Skeletal muscle cell (primary cell): Measurements from ENCODE around the gene OPA1.
"Not testable (repeated sequence)": the region's sequence is repeated elsewhere in the genome, so short reads cannot be mapped to it uniquely, and the experiment has no call there.

Experiments
- DNase-seq: peaks from one replicate; pipeline ENCODE4 v3.0.0-alpha.2; 2010; ENCODE audit warnings: low read depth
- H3K4me3 ChIP-seq: 2 replicates; pipeline ENCODE4 v1.5.1; 2011; ENCODE audit warnings: low read depth, mild to moderate bottlenecking, control low read depth, low read length, moderate library complexity

The OPA1 gene

GRCh38 chr3:193585530-193585929, 7.5 kb upstream of the OPA1 start:
- H3K4me3 ChIP-seq: no peak overlapping the region
- no peak for DNase-seq

GRCh38 chr3:193586526-193586925, 6.5 kb upstream of the OPA1 start:
- H3K4me3 ChIP-seq: no peak overlapping the region
- no peak for DNase-seq

GRCh38 chr3:193589129-193589528, 3.9 kb upstream of the OPA1 start:
- no peak overlapping the region for H3K4me3 ChIP-seq
- DNase-seq: no peak

GRCh38 chr3:193589616-193590015, 3.4 kb upstream of the OPA1 start:
- DNase-seq: no peak
- H3K4me3 ChIP-seq: no peak overlapping the region

- peak; percentile 20 for DNase-seq
- no peak overlapping the region for H3K4me3 ChIP-seq
These were observed 2.7 kb upstream of the OPA1 start for GRCh38 chr3:193590088-193590856.

GRCh38 chr3:193593668-193594030, 641 bp downstream of the OPA1 start:
- no peak for DNase-seq

GRCh38 chr3:193594946-193595689, 2.1 kb downstream of the OPA1 start:
- no peak overlapping the region for H3K4me3 ChIP-seq
- DNase-seq: no peak

More at GRCh38 chr3:193593668-193594030, 641 bp downstream of the OPA1 start:
- peak overlapping the region; percentile 83 for H3K4me3 ChIP-seq

- no peak overlapping the region for H3K4me3 ChIP-seq
- DNase-seq: no peak
These were observed 3.0 kb downstream of the OPA1 start for GRCh38 chr3:193595939-193596487.

- no peak overlapping the region for H3K4me3 ChIP-seq
- DNase-seq: no peak
These were observed 5.2 kb downstream of the OPA1 start for GRCh38 chr3:193598202-193598601.

- H3K4me3 ChIP-seq: no peak overlapping the region
- DNase-seq: no peak
These were observed 6.4 kb downstream of the OPA1 start for GRCh38 chr3:193599393-193599792.

GRCh38 chr3:193605876-193606275, 12.9 kb downstream of the OPA1 start:
- no peak for DNase-seq
- no peak overlapping the region for H3K4me3 ChIP-seq

- DNase-seq, H3K4me3 ChIP-seq: not testable (repeated sequence)
These were observed 13.9 kb downstream of the OPA1 start for GRCh38 chr3:193606892-193607291.

- DNase-seq, H3K4me3 ChIP-seq: not testable (repeated sequence)
These were observed 17.5 kb downstream of the OPA1 start for GRCh38 chr3:193610516-193610915.

GRCh38 chr3:193614430-193614829, 21.4 kb downstream of the OPA1 start:
- no peak overlapping the region for H3K4me3 ChIP-seq
- no peak for DNase-seq

GRCh38 chr3:193617628-193618027, 24.6 kb downstream of the OPA1 start:
- no peak overlapping the region for H3K4me3 ChIP-seq
- DNase-seq: no peak

- H3K4me3 ChIP-seq: no peak overlapping the region
- DNase-seq: no peak
These were observed 27.0 kb downstream of the OPA1 start for GRCh38 chr3:193620057-193620456.

GRCh38 chr3:193620650-193621049, 27.6 kb downstream of the OPA1 start:
- H3K4me3 ChIP-seq: no peak overlapping the region
- no peak for DNase-seq

- H3K4me3 ChIP-seq: no peak overlapping the region
These were observed 28.1 kb downstream of the OPA1 start for GRCh38 chr3:193621127-193621526.

GRCh38 chr3:193630005-193630404, 37.0 kb downstream of the OPA1 start:
- H3K4me3 ChIP-seq: no peak overlapping the region
- no peak for DNase-seq

More at GRCh38 chr3:193621127-193621526, 28.1 kb downstream of the OPA1 start:
- no peak for DNase-seq

- no peak overlapping the region for H3K4me3 ChIP-seq
- peak; percentile 32 for DNase-seq
These were observed 44.8 kb downstream of the OPA1 start for GRCh38 chr3:193637831-193638230.

- no peak overlapping the region for H3K4me3 ChIP-seq
- no peak for DNase-seq
These were observed 45.8 kb downstream of the OPA1 start for GRCh38 chr3:193638833-193639232.
